ENCODE measurements around the gene ACSF3.

ACSF3 gene

DNA sequence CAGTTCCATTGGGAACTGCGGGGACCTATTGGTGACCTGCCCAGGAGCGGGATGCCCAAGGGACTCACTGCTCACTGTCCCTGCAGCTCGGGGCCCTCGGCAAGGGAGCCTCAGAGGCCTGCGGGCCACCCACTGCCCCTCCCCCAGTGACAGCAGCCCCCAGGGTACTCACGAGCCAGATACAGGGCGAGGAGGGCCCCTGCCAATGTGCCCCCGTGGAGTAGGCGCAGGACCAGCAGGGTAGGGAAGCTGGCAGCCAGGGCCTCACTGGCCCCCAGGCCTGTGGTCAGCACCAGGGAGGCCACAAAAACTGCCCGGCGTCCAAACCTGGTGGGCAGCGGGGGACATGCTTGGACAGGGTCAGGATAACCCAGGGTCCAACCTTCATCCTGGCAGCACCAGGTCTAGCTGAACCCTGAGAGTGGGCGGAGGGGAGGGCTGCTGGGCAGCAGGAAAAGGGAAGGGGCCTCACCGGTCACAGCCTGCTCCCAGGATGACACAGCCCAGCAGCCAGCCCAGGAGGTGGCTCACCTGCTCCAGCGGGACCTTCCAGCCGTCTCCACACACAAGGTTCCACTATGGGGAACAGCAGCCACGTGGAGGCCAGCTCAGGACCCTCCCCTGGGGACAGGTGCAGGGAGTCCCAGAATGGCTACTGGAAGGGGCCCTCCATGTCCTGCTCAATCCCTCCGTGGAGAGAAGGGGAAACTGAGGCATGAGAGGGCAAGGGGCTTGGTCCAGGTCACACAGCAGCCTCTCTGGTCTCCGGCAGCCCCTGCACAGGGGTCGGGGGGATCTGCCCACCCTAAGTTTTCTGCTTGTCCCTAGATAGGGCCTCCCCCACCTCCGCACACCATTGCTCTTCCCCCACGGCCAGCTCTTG, 105.8 kb downstream of the ACSF3 start:
- no peak for DNase-seq

DNA sequence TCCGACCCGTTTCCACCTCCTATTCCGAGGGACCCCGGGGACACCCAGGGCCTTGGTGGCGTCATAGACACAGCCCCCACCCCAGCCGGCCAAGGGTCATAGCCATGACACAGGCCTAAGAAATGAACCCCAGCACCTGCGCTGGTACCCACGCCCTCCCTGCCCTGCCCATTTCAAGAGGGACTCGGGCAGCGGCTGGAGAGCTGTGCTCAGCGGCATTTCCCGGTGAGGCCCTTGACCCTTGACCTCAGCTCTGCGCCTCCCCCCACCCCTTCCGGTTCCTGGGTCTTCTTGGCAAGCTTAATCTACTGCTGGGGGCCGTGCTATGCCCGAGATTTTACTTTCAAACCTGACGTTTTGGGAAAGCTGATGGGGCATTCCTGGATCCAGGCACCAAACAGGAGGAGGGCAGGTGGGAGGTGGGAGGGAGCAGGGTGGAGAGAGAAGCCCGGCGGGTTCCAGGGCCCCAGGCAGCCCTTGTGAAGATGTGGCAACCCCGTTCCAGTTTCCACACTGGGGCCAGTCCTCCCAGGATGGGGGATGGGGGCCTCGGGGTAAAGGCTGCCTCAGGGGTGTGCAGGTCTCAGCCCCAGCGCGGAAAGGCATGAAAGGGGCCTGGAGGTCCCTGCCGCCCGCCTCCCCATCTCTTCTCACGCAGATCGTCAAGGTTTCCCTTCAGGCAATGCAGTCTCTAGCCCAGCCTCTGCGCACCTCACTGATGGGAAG, 106.6 kb downstream of the ACSF3 start, which contains the start of gene SLC22A31:
Gene SLC22A31, minus strand, starts transcription at position 414 of the 726 bp plus-strand sequence. Its CDS starts 36 bp downstream, at position 378.
- no peak for DNase-seq

DNA sequence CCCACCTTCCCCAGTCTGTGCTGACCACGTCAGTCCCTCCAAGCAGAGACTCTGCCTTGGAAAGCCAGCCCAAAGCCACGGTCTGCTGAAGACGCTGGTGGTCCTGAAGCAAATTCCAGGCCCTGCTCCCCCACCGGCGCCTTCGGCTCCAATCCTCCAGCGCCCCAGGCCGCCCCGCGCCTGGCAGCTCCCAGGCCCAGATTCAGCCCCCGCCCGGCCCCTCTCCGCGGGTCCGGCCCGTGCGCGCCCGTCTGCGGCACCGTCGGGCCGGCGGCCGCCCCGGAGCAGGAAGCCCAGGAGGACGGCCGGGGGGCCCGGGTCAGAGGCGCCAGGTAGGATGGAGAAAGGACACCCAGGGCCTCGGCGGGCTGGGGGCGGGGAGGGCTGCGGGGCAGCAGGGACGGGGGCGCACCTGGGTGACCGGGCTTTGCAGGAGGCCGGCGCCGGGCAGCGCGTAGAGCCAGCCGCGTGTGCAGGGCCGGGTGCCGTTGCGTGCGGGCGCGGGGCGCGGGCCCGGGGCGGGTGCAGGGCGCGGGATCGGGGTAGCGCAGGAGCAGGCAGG, 107.3 kb downstream of the ACSF3 start:
- DNase-seq, result no peak

DNA sequence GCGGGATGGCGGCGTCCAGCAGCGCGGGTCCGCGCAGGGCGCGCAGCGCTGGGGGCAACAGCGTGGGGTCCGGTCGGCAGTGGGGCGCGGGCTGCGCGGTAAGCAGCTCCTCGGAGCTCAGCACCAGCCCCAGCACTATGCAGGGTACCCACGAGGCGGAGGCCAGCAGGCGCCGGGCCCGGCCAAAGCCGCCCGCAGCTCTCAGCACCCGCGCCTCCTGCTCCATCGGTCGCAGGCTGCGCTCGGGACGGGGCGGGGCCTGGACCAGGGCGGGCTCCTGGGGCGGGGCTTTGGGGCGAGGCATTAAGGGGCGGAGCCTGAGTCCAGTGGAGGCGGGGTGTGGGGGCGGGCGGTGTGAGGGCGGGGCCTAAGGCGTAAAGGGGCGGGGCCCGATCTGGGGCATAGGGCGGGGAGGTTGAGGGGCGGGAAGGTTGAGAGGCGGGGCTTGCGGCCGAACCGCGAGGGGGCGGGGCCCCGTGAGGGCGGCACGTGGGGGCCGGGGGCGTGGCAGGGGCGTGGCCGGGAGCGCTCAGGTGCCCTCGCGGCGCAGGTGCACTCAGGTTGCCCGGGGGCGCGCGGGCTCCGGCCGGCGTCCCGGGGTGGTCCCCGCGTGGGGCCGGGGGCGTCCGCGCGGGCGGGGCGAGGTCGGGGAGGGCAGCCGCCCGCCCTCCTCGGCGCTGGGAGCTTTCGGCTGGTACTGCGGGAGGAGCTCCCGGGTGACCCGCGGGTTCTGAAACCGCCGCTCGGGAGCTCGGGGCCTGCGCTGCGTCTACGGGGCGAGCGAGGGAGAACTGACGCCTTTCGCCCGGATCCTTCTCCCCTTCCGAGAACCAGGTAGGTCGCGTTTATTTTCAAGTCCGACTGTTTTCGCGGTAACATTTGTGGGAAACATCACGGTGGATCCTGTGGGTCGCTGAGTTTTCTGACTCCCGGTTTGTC, 108.1 kb downstream of the ACSF3 start:
- DNase-seq, result peak in 7 of 51 donors; percentile 14 to 36 (median 18)

DNA sequence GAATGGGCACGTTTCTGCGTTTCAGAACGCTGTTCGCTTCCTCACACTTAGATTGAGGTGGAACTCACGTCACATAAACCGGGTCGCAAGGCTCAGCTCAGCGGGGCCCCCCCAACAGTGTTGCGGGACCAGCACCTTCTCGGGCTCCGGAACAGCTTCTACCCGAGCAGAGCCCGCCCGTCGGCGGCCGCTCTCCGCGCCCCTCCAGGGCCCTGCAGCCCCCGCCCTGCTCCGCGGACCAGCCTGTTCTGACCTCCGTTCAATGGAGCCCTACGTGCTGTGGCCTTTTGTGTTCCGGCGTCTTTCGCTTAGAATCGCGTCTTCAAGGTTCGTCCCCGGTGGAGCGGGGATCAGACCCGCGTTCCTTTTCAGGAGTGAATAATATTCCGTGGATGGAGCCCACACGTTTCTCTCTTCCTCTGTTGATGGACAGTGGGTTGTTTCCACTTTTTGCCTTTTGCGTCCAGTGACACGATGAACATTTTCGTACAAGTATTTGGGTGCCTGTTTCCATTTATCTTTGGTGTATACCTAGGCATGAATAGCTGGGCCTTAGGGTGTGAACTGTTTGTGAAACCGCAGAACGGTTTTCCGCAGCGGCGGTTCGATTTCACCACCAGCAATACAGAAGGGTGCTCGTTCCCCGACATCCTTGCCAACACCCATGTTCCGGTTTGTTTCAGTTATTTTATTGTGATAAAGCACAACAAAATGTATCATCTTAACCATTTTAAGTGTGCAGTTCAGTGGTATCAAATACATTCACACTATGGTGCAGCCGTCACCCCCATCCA, 109.0 kb downstream of the ACSF3 start:
- DNase-seq, result no peak

Data from hypothalamus (tissue), 51 donors.